ENCODE results near the gene IFNAR1.
A peak's percentile ranks its signal among the peaks of the same experiment; 100 is the strongest.
"Not testable (repeated sequence)": the region's sequence is repeated elsewhere in the genome, so short reads cannot be mapped to it uniquely, and the experiment has no call there.

The IFNAR1 gene

GRCh38 chr21:33305344-33305671 lies 19.5 kb upstream of the IFNAR1 start:
- DNase-seq (ENCODE audit: insufficient read length, low spot score) (no peak), FAIRE-seq (no peak)

GRCh38 chr21:33305938-33306337 lies 18.8 kb upstream of the IFNAR1 start:
- FAIRE-seq, result no peak
- DNase-seq (ENCODE audit: insufficient read length, low spot score), result no peak

DNA sequence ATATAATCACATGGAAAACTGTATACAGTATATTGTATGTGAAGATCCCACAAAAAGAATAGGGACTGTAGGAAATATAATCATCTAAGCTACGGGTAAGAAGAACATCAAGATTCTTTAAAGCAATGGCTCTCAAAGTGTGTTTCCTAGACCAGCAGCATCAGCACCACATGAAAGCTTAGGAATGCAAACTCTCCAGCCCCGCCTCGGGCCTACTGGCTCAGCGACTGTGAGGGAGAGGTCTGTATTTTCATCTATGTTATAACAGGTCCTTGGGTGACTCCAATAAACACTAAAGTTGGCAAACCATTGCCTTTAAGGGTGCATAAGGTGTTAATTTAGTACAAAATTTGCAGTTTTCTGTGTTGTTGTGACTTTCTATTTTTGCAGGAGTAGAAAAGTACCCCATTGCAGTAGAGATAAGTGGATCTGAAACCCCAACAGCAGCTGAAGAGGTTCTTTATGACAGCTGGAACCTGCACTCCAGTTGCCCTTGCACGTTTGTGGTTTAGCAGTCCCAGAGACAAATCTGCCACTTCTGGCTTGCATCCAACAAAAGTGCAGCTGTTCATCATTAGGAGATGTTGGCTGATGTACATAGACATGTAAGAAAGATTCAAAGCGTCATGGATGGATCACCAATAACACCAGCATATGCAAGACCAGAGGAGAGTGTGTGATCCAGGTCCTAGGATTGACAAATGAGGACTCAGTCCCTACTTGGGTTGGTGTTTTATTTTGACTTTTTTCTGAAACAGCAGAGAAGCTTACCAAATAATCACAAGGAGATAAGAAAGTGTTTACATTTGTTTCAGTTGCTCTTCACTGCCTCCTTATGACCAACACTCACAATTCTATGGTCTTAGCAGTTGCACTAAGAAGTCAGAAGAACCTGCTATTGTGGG lies 15.9 kb upstream of the IFNAR1 start:
- DNase-seq (ENCODE audit: insufficient read length, low spot score) (no peak), FAIRE-seq (no peak)

GRCh38 chr21:33309778-33310177 lies 15.0 kb upstream of the IFNAR1 start:
- FAIRE-seq (no peak), DNase-seq (ENCODE audit: insufficient read length, low spot score) (no peak)

DNA sequence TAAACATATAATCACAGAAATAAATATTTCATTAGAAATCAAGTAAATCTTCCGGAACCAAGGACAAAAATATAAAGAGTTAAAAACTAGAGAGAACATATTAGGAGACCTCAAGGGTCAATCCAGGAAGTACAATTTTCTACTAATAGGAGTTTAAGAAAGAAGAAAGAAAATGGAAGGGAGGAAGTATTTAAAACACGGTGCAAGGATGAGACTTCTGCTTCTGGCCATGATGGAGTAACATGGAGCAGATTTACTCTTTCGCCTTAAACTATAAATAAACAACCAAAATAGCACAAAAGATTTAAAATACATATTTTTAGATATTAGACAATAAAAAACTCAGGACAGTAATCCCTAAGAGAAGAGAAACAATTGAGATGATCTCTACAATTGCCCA lies 12.6 kb upstream of the IFNAR1 start:
- FAIRE-seq (no peak), DNase-seq (ENCODE audit: insufficient read length, low spot score) (no peak)

DNA sequence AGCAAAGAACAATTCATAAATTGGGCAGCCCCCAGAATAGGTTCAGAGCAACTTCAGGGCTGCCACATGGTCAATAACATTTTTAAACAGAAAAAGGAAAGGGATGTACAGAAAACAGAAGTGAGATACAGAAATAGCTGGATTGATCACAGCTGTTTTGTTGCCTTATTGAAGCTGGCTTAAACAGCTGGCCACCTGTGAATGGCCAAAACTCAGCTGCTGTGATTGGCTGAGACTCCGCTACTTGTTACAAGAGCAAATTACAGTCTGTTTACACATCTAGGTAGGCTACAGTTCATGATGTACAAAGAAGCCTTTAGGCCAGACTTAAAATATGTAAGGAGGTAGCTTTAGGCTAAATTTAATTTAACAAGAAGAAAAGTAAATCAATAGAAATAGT lies 11.6 kb upstream of the IFNAR1 start:
- FAIRE-seq, result no peak
- DNase-seq (ENCODE audit: insufficient read length, low spot score), result no peak

DNA sequence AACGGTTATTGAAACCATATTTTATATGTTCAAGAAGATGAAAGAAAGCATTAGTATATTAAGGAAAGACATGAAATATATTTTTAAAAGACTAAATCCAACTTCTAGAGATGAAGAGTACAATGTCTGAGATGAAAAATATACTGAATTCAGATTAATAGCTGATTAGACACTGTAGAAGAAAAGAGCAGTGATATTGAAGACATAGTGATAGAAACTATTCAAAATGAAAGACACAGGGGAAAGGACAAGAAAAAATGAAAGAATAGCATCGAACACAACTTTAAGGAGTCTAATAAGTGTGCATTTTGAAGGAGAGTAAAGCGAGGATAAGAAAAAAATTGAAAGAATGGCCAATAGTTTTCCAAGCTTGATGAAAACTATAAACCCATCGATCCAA lies 11.2 kb upstream of the IFNAR1 start:
- FAIRE-seq, result no peak

DNA sequence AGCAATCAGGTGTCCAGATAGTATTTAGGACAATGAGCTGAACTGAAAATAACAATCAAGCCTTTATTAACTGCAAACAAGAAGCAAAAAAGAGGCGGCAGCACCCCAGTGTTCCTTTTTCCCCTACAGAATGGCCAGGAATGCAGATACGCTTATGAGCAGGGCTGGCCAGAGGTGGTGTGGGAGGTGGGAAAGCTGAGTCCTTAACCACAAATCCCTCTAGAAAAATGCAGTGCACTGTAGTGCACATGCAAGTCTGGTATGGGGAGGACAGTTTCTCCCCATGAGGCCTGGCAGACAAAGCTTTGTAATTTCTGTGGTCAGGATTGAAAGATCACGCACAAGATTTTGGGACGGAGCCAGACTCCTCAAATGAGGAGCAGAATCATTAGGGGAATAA lies 10.7 kb upstream of the IFNAR1 start:
- DNase-seq (ENCODE audit: insufficient read length, low spot score) (no peak), FAIRE-seq (no peak)

More for the DNA sequence above, 11.2 kb upstream of the IFNAR1 start:
- no peak for DNase-seq (ENCODE audit: insufficient read length, low spot score)

DNA sequence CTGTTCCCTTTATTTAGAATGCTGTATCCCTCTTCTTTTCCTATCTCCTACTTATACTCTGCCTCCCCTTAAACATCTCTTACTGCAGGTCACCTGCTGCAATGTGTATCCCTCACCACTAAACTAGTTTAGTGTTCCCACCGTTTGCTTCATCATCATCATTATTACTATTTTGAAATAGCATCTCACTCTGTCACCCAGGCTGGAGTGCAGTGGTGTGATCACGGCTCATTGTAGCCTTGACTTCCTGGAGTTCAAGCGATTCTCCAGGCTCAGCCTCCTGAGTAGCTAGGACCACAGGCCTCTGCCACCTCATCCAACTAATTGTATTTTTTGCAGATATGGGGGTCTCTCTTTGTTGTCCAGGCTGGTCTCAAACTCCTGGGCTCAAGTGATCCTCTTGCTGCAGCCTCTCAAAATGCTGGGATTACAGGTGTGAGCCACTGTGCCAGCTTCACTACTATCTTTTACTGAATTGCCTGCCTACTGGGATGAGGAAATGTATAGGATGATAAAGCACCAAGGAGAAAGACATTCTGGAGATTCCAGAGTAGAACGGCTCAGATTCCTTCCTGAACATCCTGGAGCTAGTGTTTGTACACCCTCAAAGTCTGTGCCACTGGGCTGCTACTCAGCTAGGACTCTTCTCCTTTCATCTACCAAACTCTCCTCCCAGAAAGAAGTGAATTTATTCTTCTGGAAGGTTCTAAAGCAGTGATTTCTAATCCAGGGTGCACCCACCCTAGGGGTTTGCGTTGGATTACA lies 8.6 kb upstream of the IFNAR1 start:
- FAIRE-seq (peak; percentile 9), DNase-seq (ENCODE audit: insufficient read length, low spot score) (no peak)

DNA sequence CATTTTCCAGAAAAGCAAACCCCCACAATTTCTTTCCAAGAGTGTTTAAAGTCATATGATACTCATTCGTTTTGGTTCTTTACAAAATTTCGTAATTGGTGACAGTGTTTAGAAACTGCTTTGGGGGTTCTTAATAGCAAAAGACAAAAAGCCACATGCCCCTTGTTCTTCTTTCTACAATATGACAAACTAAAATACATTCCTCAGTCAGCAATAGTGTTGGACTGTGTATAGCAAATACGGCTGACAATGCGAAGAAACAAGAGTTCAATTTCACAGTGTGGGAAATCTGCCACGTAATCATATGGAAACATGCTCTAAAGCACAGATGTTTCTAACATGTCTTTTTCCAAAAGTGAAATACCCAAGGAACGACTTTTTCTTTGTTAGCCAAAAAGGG lies 7.6 kb upstream of the IFNAR1 start:
- DNase-seq (ENCODE audit: insufficient read length, low spot score) (no peak), FAIRE-seq (no peak)

- DNase-seq (ENCODE audit: insufficient read length, low spot score) (no peak), FAIRE-seq (no peak)
Measured at GRCh38 chr21:33317786-33318486, 6.8 kb upstream of the IFNAR1 start.

DNA sequence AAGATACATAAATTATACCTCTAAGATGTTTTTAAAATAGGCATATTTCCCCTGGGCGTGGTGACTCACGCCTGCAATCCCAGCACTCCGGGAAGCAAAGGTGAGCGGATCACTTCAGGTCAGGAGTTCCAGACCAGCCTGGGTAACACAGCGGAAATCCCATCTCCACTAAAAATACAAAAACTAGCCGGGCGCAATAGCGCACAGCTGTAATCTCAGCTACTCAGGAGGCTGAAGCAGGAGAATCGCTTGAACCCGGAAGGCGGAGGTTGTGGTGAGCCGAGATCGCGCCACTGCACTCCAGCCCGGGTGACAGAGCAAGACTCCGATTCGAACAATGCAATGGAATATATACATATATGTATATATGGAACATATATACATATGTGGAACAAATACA lies 3.8 kb upstream of the IFNAR1 start:
- not testable (repeated sequence) for FAIRE-seq; DNase-seq (ENCODE audit: insufficient read length, low spot score)

DNA sequence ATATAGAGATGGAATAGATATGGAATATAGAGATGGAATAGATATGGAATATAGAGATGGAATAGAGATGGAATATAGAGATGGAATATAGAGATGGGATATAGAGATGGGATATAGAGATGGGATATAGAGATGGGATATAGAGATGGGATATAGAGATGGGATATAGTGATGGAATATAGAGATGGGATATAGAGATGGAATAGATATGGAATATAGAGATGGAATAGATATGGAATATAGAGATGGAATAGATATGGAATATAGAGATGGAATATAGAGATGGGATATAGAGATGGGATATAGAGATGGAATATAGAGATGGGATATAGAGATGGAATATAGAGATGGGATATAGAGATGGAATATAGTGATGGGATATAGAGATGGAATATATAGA lies 1.2 kb upstream of the IFNAR1 start:
- DNase-seq (ENCODE audit: insufficient read length, low spot score); FAIRE-seq: not testable (repeated sequence)

- DNase-seq (ENCODE audit: insufficient read length, low spot score), result peak; percentile 49
- FAIRE-seq, result peak; percentile 28
Measured at GRCh38 chr21:33325222-33326067, 675 bp downstream of the IFNAR1 start.

- DNase-seq (ENCODE audit: insufficient read length, low spot score) (no peak), FAIRE-seq (no peak)
Measured at GRCh38 chr21:33327326-33327725, 2.6 kb downstream of the IFNAR1 start.

DNA sequence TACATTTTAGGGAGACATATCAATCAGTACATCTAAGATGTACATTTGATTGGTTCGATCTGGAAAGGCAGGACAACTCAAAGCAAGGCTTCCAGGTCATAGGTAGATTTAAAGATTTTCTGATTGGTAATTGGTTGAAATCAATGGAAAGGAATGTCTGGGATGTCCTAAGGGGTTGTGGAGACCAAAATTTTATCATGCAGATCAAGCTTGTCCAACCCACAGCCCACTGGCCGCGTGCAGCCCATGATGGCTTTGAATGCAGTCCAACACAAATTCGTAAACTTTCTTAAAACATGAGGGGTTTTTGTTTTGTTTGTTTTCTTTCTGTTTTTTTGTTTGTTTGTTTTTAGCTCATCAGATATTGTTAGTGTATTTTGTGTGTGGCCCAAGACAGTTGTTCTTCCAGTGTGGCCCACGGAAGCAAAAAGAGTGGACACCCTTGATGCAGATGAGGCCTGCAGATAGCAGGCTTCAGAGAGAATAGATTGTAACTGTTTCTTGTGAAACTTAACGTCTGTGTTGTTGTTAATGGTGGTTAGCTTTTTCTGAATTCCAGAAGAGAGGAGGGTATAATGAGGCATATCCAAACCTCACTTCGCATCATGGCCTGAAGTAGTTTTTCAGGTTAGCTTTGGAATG lies 3.1 kb downstream of the IFNAR1 start:
- FAIRE-seq, result no peak
- DNase-seq (ENCODE audit: insufficient read length, low spot score), result no peak

DNA sequence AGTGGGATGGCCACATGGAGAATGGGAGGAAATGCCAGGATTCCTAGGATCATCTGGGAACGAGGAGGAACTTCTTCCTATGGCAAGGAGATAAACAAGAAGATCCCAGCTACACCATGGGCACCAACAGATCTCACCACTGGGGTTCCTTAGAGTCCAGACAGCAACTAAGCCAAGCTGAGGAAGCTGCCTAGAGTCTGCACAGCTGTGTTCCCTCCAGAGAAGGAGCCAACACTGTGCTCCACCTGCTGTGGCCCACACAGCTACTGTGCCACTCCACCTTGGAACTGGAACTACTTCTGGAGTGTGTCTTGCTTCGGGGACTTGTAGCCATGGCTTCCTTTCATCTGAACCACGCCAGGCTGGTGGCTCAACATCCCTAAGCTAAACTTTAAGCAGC lies 6.0 kb downstream of the IFNAR1 start:
- FAIRE-seq, result no peak
- DNase-seq (ENCODE audit: insufficient read length, low spot score), result no peak

- FAIRE-seq, result no peak
- DNase-seq (ENCODE audit: insufficient read length, low spot score), result no peak
Measured at GRCh38 chr21:33332143-33332542, 7.4 kb downstream of the IFNAR1 start.

DNA sequence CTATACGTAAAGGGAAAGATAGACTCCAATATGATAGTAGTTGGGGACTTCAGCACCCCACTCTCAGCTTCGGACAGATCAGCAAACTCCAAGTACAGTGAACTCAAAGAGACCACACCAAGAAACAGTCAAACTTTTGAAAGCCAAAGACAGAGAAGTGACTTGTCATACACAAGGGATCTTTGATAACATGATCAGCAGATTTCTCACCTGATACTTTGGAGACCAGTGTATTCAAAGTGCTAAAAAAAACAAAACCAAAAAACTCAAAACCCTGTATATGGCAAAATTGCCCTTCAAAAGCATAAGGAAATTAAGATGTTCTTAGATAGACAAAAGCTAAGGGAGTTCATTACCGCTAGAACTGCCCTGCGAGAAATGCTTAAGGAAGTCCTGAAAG lies 9.4 kb downstream of the IFNAR1 start:
- FAIRE-seq, result no peak
- DNase-seq (ENCODE audit: insufficient read length, low spot score), result no peak

DNA sequence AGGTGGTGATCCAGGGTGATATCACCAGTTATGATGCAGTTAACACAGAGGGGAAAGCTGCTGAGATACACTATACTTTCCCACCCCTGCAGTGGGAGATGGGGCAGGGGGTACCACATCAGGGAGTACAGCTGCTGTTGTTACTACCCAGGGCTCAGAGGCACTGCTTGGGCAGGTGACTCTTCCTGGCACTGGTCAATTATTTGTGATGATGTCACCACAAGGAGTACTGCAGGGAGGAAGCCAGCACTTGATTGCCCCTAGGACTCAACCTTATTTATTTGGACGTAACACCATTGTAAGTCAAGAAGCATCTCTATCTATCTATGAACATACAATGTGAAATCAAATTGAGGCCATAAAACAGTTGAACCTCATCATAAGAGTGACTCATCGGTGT lies 10.1 kb downstream of the IFNAR1 start:
- FAIRE-seq (no peak), DNase-seq (ENCODE audit: insufficient read length, low spot score) (no peak)

Measured in HTR-8/SVneo (cell line).